H1 (cell line): ENCODE measurements around the gene PI4KB.

ENCODE experiments used
- ASH2L ChIP-seq: fragments of 200-600, 300-600 bp; sonication (generic); IDR thresholded peaks from one replicate; pipeline ENCODE4 v1.7.1; 2017; ENCODE audit warnings: low read length
- CBX8 ChIP-seq: fragments of 300-800, 300-1000 bp; sonication (generic); IDR thresholded peaks from 2 replicates; pipeline ENCODE4 v1.7.1; 2016; ENCODE audit warnings: low read depth, low read length, borderline replicate concordance
- EGR1 ChIP-seq: IDR thresholded peaks from 2 replicates; pipeline ENCODE4 v1.6.1; 2011; ENCODE audit warnings: low read depth, low read length, borderline replicate concordance
- EP300 ChIP-seq, 2 experiments: IDR thresholded peaks; 1 replicate in 1 of 2; 2 replicates in 1 of 2; pipeline ENCODE4 v1.6.1; 2011 to 2012; ENCODE audit warnings: low read depth in 2 of 2, low read length in 2 of 2, mild to moderate bottlenecking in 2 of 2, borderline replicate concordance in 1 of 2, inconsistent platforms in 1 of 2, moderate library complexity in 1 of 2
- GABPA ChIP-seq: IDR thresholded peaks from 2 replicates; pipeline ENCODE4 v1.6.1; 2011; ENCODE audit warnings: mild to moderate bottlenecking, low read length, moderate library complexity, borderline replicate concordance; ENCODE audit not compliant: insufficient read depth
- POLR2AphosphoS5 ChIP-seq: IDR thresholded peaks from 2 replicates; pipeline ENCODE4 v1.6.1; 2011; ENCODE audit warnings: low read depth, low read length
- SIX5 ChIP-seq: IDR thresholded peaks from 2 replicates; pipeline ENCODE4 v1.6.1; 2011; ENCODE audit warnings: mild to moderate bottlenecking, low read depth, low read length
- SP1 ChIP-seq: IDR thresholded peaks from 2 replicates; pipeline ENCODE4 v1.6.1; 2011; ENCODE audit warnings: low read depth, low read length
- TF ChIP-seq, protein P1 (sequence below), 3 experiments: IDR thresholded peaks; 1 replicate in 2 of 3; 2 replicates in 1 of 3; pipeline versions ENCODE4 v1.5.1 to v1.6.1; 2011; ENCODE audit warnings: low read length in 3 of 3, mild to moderate bottlenecking in 3 of 3, inconsistent platforms in 2 of 3, low read depth in 1 of 3, moderate library complexity in 1 of 3; ENCODE audit not compliant: insufficient read depth in 1 of 3; ENCODE audit errors: control extremely low read depth in 1 of 3
- TF ChIP-seq, protein P2 (sequence below): IDR thresholded peaks from 2 replicates; pipeline ENCODE4 v1.6.1; 2012; ENCODE audit warnings: inconsistent platforms

- TF ChIP-seq EGR1 (no peak), CBX8 (no peak), ASH2L (no peak), EP300 (IDR thresholded peaks at IDR 0.05; ENCODE audit: borderline replicate concordance in 1 of 2, low read depth in 2 of 2, low read length in 2 of 2) (no peak), POLR2AphosphoS5 (no peak), SIX5 (no peak), SP1 (no peak), GABPA (no peak)
- TF ChIP-seq, protein P1, sequence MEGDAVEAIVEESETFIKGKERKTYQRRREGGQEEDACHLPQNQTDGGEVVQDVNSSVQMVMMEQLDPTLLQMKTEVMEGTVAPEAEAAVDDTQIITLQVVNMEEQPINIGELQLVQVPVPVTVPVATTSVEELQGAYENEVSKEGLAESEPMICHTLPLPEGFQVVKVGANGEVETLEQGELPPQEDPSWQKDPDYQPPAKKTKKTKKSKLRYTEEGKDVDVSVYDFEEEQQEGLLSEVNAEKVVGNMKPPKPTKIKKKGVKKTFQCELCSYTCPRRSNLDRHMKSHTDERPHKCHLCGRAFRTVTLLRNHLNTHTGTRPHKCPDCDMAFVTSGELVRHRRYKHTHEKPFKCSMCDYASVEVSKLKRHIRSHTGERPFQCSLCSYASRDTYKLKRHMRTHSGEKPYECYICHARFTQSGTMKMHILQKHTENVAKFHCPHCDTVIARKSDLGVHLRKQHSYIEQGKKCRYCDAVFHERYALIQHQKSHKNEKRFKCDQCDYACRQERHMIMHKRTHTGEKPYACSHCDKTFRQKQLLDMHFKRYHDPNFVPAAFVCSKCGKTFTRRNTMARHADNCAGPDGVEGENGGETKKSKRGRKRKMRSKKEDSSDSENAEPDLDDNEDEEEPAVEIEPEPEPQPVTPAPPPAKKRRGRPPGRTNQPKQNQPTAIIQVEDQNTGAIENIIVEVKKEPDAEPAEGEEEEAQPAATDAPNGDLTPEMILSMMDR (IDR thresholded peaks at IDR 0.05; ENCODE audit: control extremely low read depth in 1 of 3, insufficient read depth in 1 of 3, low read depth in 1 of 3, low read length in 3 of 3) = no peak
- TF ChIP-seq, protein P2, sequence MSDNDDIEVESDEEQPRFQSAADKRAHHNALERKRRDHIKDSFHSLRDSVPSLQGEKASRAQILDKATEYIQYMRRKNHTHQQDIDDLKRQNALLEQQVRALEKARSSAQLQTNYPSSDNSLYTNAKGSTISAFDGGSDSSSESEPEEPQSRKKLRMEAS = no peak
Measured at GRCh38 chr1:151311589-151312331, 15.5 kb downstream of the PI4KB start.
